Measurements from ENCODE around the gene IKZF2. TPM values are rescaled to one million over a fixed set of nuclear protein-coding genes. Genes with fewer than 3 reads are reported as not detected.

IKZF2 gene
- total RNA-seq, 1 donor from 2014 or later, result 9.0 TPM

- Histone ChIP-seq H3K27me3 (ENCODE audit: control insufficient read depth, insufficient read depth, low read length) (no peaks in the 10 kb centered on the region), H3K4me3 (ENCODE audit: low read depth, low read length) (no peak overlapping the region), H3K36me3 (ENCODE audit: control insufficient read depth, insufficient read depth, low read length) (no peaks in the 10 kb centered on the region)
- FAIRE-seq (no peak), DNase-seq (ENCODE audit: low read depth) (no peak)
- no peak for TF ChIP-seq CTCF (IDR thresholded peaks at IDR 0.05; ENCODE audit: insufficient read depth, low read length, severe bottlenecking)
Measured at GRCh38 chr2:213171147-213171546, 19.7 kb upstream of the IKZF2 start.

- no peak for TF ChIP-seq CTCF (IDR thresholded peaks at IDR 0.05; ENCODE audit: insufficient read depth, low read length, severe bottlenecking)
- DNase-seq (ENCODE audit: low read depth), result no peak
- Histone ChIP-seq H3K27me3 (ENCODE audit: control insufficient read depth, insufficient read depth, low read length) (no peaks in the 10 kb centered on the region), H3K4me3 (ENCODE audit: low read depth, low read length) (no peak overlapping the region), H3K36me3 (ENCODE audit: control insufficient read depth, insufficient read depth, low read length) (no peaks in the 10 kb centered on the region)
- FAIRE-seq, result no peak
Measured at GRCh38 chr2:213167271-213167930, 16.0 kb upstream of the IKZF2 start.

GRCh38 chr2:213166109-213166508 lies 14.7 kb upstream of the IKZF2 start:
- DNase-seq (ENCODE audit: low read depth), result no peak
- H3K36me3 ChIP-seq (ENCODE audit: control insufficient read depth, insufficient read depth, low read length), result no peaks in the 10 kb centered on the region
- TF ChIP-seq CTCF (IDR thresholded peaks at IDR 0.05; ENCODE audit: insufficient read depth, low read length, severe bottlenecking), result no peak
- no peaks in the 10 kb centered on the region for H3K27me3 ChIP-seq (ENCODE audit: control insufficient read depth, insufficient read depth, low read length)
- FAIRE-seq, result no peak
- H3K4me3 ChIP-seq (ENCODE audit: low read depth, low read length), result no peak overlapping the region

GRCh38 chr2:213164263-213164662 lies 12.9 kb upstream of the IKZF2 start:
- TF ChIP-seq CTCF (IDR thresholded peaks at IDR 0.05; ENCODE audit: insufficient read depth, low read length, severe bottlenecking), result no peak
- Histone ChIP-seq H3K36me3 (ENCODE audit: control insufficient read depth, insufficient read depth, low read length) (no peaks in the 10 kb centered on the region), H3K27me3 (ENCODE audit: control insufficient read depth, insufficient read depth, low read length) (no peaks in the 10 kb centered on the region), H3K4me3 (ENCODE audit: low read depth, low read length) (no peak overlapping the region)
- DNase-seq (ENCODE audit: low read depth) (no peak), FAIRE-seq (no peak)

- H3K27me3 ChIP-seq (ENCODE audit: control insufficient read depth, insufficient read depth, low read length), result no peaks in the 10 kb centered on the region
- DNase-seq (ENCODE audit: low read depth) (peak; percentile 59), FAIRE-seq (no peak)
- H3K36me3 ChIP-seq (ENCODE audit: control insufficient read depth, insufficient read depth, low read length), result no peaks in the 10 kb centered on the region
- TF ChIP-seq CTCF (IDR thresholded peaks at IDR 0.05; ENCODE audit: insufficient read depth, low read length, severe bottlenecking), result no peak
- no peak overlapping the region for H3K4me3 ChIP-seq (ENCODE audit: low read depth, low read length)
Measured at GRCh38 chr2:213162516-213163118, 11.2 kb upstream of the IKZF2 start.

Measured in bronchial epithelial cell (primary cell).